DMS53 treated with DMSO at 0.1 percent for 48 hours (cell line): ENCODE measurements around the gene RBM33.

Experiments
- DNase-seq: peaks from one replicate; lab custom pipeline; 2025; ENCODE audit not compliant: unreplicated experiment; lab: John Stamatoyannopoulos, UW

Gene RBM33

GRCh38 chr7:155792999-155793560 is 148.6 kb downstream of the RBM33 start:
- DNase-seq, result no peak

- no peak for DNase-seq
These were observed 149.3 kb downstream of the RBM33 start for GRCh38 chr7:155793720-155794119.

- no peak for DNase-seq
These were observed 149.7 kb downstream of the RBM33 start for GRCh38 chr7:155794196-155794595.

- DNase-seq, result no peak
These were observed 150.9 kb downstream of the RBM33 start for GRCh38 chr7:155795401-155795800.

- DNase-seq, result no peak
These were observed 151.5 kb downstream of the RBM33 start for GRCh38 chr7:155795951-155796350.

- peak; percentile 65 for DNase-seq
These were observed 152.2 kb downstream of the RBM33 start for GRCh38 chr7:155796381-155797261.

- DNase-seq, result no peak
These were observed 153.1 kb downstream of the RBM33 start for GRCh38 chr7:155797262-155798250.

- DNase-seq, result no peak
These were observed 154.4 kb downstream of the RBM33 start for GRCh38 chr7:155798673-155799439.

GRCh38 chr7:155799514-155799913 is 155.1 kb downstream of the RBM33 start:
- no peak for DNase-seq

- DNase-seq, result no peak
These were observed 155.8 kb downstream of the RBM33 start for GRCh38 chr7:155800301-155800700.

- no peak for DNase-seq
These were observed 156.3 kb downstream of the RBM33 start for GRCh38 chr7:155800741-155801267.

GRCh38 chr7:155802291-155802690 is 157.8 kb downstream of the RBM33 start:
- no peak for DNase-seq

- DNase-seq, result no peak
These were observed 158.5 kb downstream of the RBM33 start for GRCh38 chr7:155802906-155803417.

GRCh38 chr7:155803418-155804376 is 159.2 kb downstream of the RBM33 start:
- no peak for DNase-seq

- no peak for DNase-seq
These were observed 160.0 kb downstream of the RBM33 start for GRCh38 chr7:155804431-155804831.

GRCh38 chr7:155804897-155805825 is 160.7 kb downstream of the RBM33 start:
- no peak for DNase-seq

GRCh38 chr7:155805826-155806095 is 161.3 kb downstream of the RBM33 start:
- DNase-seq, result no peak
